SK-N-DZ (cell line): ENCODE measurements around the gene DUSP22.
"Not testable (repeated sequence)": the region's sequence is repeated elsewhere in the genome, so short reads cannot be mapped to it uniquely, and the experiment has no call there.

ENCODE experiments used
- DNase-seq: peaks from one replicate; pipeline ENCODE4 v3.0.0-alpha.2; 2015; ENCODE audit warnings: low spot score

The DUSP22 gene

DNA sequence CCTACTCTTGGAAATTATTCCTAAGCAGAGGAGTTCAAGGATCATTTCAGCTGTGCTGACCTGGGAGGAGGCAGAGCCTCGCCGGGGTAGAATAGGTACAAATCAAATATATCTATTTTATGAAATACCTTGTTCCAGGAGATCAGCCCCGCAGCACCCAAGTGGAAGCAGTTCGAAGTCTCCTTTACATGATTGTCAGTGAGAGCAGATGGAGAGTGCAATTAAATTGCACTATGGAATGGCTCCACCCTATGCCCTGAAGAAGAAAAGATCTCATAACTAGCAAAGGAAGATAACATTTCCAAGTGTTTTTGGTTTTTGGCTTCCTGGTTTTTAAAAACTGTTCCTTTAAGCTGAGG lies 31.4 kb downstream of the DUSP22 start:
- no peak for DNase-seq

DNA sequence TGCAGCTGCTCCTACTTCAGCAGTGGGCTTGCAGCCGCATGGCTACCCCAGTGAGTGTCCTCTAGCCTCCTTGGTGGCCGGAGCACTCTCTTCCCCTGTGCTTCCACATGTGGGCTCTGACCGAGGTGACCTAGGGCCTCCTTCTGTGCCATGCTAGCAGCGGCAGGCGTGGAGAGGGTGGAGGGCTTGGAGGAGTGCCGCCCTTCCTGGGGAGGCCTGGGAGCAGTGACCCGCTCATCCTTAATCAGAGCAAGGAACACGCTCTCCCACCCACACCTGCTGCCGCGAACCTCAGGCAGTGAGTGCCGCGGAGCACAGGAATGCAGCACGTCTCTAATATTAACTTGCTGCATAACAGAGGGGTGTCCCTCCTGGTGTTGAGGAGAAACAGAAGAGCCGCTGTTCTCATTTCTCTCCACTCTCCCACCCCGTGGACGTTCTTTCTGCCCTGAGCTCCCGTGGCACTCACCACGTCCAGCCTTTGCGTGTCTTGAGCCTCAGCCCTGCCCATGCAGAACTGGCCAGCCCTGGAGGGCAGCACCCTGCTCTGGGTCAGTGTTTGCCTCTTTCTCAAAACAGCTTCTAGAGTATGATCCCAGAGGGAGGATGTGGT lies 31.9 kb downstream of the DUSP22 start:
- DNase-seq, result no peak

DNA sequence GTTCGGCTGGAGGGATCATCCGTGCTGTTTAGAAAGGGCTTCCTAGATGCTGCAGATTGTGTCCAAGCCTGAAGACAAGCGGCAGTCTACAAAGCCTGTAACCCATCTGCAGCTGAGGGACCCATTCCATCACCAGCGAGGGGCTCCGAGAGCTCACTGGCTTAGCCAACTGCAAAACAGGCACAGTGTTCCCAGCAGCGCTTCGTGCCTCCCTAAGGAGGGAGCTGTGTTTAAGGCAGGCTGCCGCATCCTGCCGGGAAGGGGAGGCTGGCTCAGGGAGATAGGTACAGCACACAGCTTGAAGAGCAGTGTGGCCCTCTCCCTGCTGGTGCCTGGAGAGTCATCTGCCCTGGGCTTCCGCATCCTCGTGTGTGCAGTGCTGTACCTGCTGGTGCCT lies 32.4 kb downstream of the DUSP22 start:
- DNase-seq, result no peak

- not testable (repeated sequence) for DNase-seq
Observed at GRCh38 chr6:325161-325860, 33.0 kb downstream of the DUSP22 start.

GRCh38 chr6:326066-326465 lies 33.8 kb downstream of the DUSP22 start:
- DNase-seq, result not testable (repeated sequence)

- no peak for DNase-seq
Observed at GRCh38 chr6:326896-327537, 34.7 kb downstream of the DUSP22 start.

GRCh38 chr6:327538-328116 lies 35.3 kb downstream of the DUSP22 start:
- no peak for DNase-seq

GRCh38 chr6:328136-328670 lies 35.9 kb downstream of the DUSP22 start:
- no peak for DNase-seq

DNA sequence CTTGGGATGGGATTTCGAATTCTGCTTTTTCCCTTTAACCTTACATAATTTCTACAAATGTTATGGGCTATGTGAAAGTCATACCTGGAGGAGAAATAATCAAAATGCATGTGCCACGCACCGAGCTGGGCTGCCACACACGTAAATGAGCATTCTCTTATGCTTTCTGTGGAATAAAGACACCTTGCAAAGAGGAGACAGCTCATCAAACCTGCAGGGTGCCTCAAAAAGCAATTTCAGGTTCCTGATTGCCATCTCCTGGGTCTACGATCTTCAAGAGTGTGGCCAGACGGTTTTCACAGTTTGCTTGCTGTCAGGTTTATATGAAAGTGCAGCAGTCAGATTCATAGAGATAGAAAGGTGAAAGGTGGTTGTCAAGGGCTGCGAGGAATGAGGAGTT lies 36.6 kb downstream of the DUSP22 start:
- no peak for DNase-seq

- DNase-seq, result no peak
Observed at GRCh38 chr6:329888-330691, 37.8 kb downstream of the DUSP22 start.

- no peak for DNase-seq
Observed at GRCh38 chr6:330948-331347, 38.7 kb downstream of the DUSP22 start.

- DNase-seq, result no peak
Observed at GRCh38 chr6:331622-332521, 39.6 kb downstream of the DUSP22 start.

GRCh38 chr6:332671-333070 lies 40.4 kb downstream of the DUSP22 start:
- no peak for DNase-seq

GRCh38 chr6:333379-334002 lies 41.2 kb downstream of the DUSP22 start:
- no peak for DNase-seq

- no peak for DNase-seq
Observed at GRCh38 chr6:334536-335510, 42.5 kb downstream of the DUSP22 start.

DNA sequence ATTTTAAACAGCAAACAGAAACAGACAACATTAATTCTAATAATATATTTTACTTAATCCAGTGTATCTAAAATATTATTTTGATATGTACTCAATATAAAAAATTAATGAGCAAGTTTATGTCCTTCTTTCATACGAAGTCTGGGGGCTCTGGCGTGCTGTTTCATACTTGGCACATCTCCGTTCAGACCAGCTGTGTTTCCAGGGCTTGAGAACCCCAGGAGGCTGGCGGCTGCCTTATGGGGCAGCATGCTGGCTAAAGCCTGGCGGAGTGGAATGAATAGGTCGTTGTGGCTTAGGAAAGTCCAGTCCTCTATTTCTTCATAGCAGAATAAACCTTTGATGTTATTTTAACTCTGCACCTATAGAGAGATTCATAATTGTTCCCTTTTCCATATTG lies 43.3 kb downstream of the DUSP22 start:
- DNase-seq, result no peak

DNA sequence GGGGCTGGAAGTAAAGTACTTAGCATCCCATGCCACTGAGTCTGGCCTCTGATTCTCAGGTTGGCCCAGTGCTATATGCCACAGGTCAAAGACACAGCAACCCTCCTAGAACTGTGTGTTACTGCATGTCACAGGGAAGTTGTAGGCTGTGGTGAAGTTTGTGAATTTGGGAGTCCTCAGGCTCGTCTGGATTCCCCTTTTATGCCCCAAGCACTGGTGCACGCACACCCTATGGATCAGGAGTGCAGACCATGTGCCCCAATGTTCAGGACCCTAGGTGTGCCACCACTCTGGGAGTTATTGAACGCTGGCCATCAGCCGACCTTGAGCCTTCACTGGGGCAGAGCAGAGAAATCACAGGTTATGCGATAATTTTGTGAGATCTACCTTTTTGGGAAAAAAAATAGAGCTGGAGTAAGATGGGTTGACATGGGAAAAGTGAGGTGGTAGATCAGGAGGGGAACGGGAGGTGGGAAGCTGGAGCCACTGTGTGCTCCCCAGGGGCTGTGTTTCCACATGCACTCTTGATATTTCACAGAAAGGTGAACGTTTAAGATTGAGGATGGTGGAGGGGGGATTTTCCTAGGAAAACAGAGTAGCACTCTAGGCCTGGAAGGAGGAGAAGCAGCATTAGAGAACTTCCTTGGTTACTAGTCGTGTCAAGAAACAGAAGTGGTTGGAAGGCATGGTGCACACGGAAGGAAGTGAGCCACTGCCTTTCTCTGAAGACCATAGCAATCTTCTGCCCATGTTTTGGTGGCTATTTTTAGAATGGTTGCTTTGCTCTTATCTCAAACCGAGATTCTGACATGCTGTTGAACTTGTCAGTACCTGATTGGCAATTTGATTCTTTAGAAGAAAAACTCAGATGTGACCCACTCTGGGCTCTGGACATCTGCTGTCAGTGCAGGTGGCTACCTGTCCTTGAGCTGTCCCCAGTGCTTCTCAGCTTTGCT lies 44.1 kb downstream of the DUSP22 start:
- no peak for DNase-seq
